CD14-positive monocyte (primary cell): ENCODE data around the gene DLK2. TPM values are rescaled to one million over a fixed set of nuclear protein-coding genes. Genes with fewer than 3 reads are reported as not detected.

Source experiments
- DNase-seq, 3 donors: peaks; one replicate each; pipeline ENCODE4 v3.0.0-alpha.2; 2011 to 2022
- H2AFZ ChIP-seq: 2 replicates; pipeline ENCODE4 v1.6.0; 2012; ENCODE audit warnings: mild to moderate bottlenecking, low read depth, low read length, inconsistent platforms; ENCODE audit not compliant: insufficient read depth, poor library complexity, severe bottlenecking
- H3K27ac ChIP-seq, 2 donors: 1 replicate in 1 of 2; 2 replicates in 1 of 2; pipeline ENCODE4 v1.5.1; 2012 to 2013; ENCODE audit warnings: low read length in 2 of 2, control low read depth in 1 of 2, inconsistent platforms in 1 of 2, low read depth in 1 of 2, mild to moderate bottlenecking in 1 of 2
- H3K27me3 ChIP-seq, 2 donors: one replicate each; pipeline versions ENCODE4 v1.6.0 to v1.6.1; 2011 to 2013; ENCODE audit warnings: low read length in 2 of 2; ENCODE audit not compliant: control insufficient read depth in 2 of 2, insufficient read depth in 2 of 2
- H3K36me3 ChIP-seq, 2 donors: replicated peaks in 1 of 2; 1 replicate in 1 of 2; 2 replicates in 1 of 2; pipeline versions ENCODE4 v1.5.1 to v1.6.1; 2012 to 2013; ENCODE audit warnings: low read length in 2 of 2, control low read depth in 1 of 2, inconsistent platforms in 1 of 2, mild to moderate bottlenecking in 1 of 2; ENCODE audit not compliant: insufficient read depth in 2 of 2, control insufficient read depth in 1 of 2
- H3K4me1 ChIP-seq, 2 donors: 1 replicate in 1 of 2; 2 replicates in 1 of 2; pipeline versions ENCODE4 v1.5.1 to v1.6.1; 2012 to 2013; ENCODE audit warnings: low read length in 2 of 2, control low read depth in 1 of 2, inconsistent platforms in 1 of 2, mild to moderate bottlenecking in 1 of 2, moderate library complexity in 1 of 2; ENCODE audit not compliant: insufficient read depth in 2 of 2, control insufficient read depth in 1 of 2
- H3K4me2 ChIP-seq: replicated peaks from 2 replicates; pipeline ENCODE3; 2012; ENCODE audit warnings: low read length, moderate library complexity, mild to moderate bottlenecking; ENCODE audit not compliant: poor library complexity, severe bottlenecking; ENCODE audit errors: extremely low read depth
- H3K4me3 ChIP-seq, 3 experiments: fragments of 200-600 bp in 1 of 3; sonication (generic) in 1 of 3; replicated peaks in 1 of 3; 1 replicate in 2 of 3; 2 replicates in 1 of 3; pipeline ENCODE4 v1.5.1; 2011 to 2013; ENCODE audit warnings: low read length in 3 of 3, mild to moderate bottlenecking in 3 of 3, control low read depth in 2 of 3, low read depth in 2 of 3, inconsistent platforms in 1 of 3, moderate library complexity in 1 of 3
- H3K79me2 ChIP-seq: 2 replicates; pipeline ENCODE4 v1.6.0; 2012; ENCODE audit warnings: mild to moderate bottlenecking, control low read depth, inconsistent platforms, low read length, moderate library complexity; ENCODE audit not compliant: insufficient read depth
- H3K9ac ChIP-seq: 2 replicates; pipeline ENCODE4 v1.6.0; 2017; ENCODE audit warnings: low read length, mild to moderate bottlenecking; ENCODE audit not compliant: insufficient read depth, poor library complexity, severe bottlenecking
- H3K9me3 ChIP-seq, 2 donors: replicated peaks in 1 of 2; 1 replicate in 1 of 2; 2 replicates in 1 of 2; pipeline versions ENCODE4 v1.5.1 to v1.6.1; 2012 to 2013; ENCODE audit warnings: low read length in 2 of 2, control low read depth in 1 of 2; ENCODE audit not compliant: control insufficient read depth in 1 of 2, insufficient read depth in 1 of 2
- H4K20me1 ChIP-seq: 2 replicates; pipeline ENCODE4 v1.6.0; 2012; ENCODE audit warnings: mild to moderate bottlenecking, low read length, control low read depth, moderate library complexity; ENCODE audit not compliant: insufficient read depth
- H3K27ac Mint-ChIP-seq, 7 donors: one replicate each; pipeline ENCODE4 v1.8.0; 2020; ENCODE audit warnings: mild to moderate bottlenecking in 7 of 7, mixed read lengths in 7 of 7, moderate library complexity in 6 of 7, inconsistent platforms in 2 of 7
- H3K27me3 Mint-ChIP-seq, 3 donors: one replicate each; pipeline ENCODE4 v1.8.0; 2021 to 2022; ENCODE audit warnings: low read depth in 3 of 3, mild to moderate bottlenecking in 3 of 3, mixed read lengths in 3 of 3, moderate library complexity in 3 of 3, inconsistent platforms in 1 of 3
- H3K36me3 Mint-ChIP-seq, 2 donors: one replicate each; pipeline ENCODE4 v1.8.0; 2020; ENCODE audit warnings: mixed read lengths in 2 of 2, inconsistent platforms in 1 of 2, mild to moderate bottlenecking in 1 of 2
- H3K4me1 Mint-ChIP-seq: one replicate; pipeline ENCODE4 v1.8.0; 2020; ENCODE audit warnings: mild to moderate bottlenecking, mixed read lengths
- H3K4me3 Mint-ChIP-seq, 2 donors: one replicate each; pipeline ENCODE4 v1.8.0; 2020; ENCODE audit warnings: mild to moderate bottlenecking in 2 of 2, mixed read lengths in 2 of 2, moderate library complexity in 1 of 2
- H3K9me3 Mint-ChIP-seq, 7 donors: one replicate each; pipeline ENCODE4 v1.8.0; 2020 to 2022; ENCODE audit warnings: mixed read lengths in 7 of 7, mild to moderate bottlenecking in 6 of 7, moderate library complexity in 6 of 7, inconsistent platforms in 2 of 7
- WGBS: methylation state at CpG from one replicate; pipeline ENCODE4 v1.1.5; 2013; ENCODE audit warnings: missing lambda C conversion rate; ENCODE audit not compliant: insufficient coverage; 5-methylcytosine and 5-hydroxymethylcytosine counted together
- intact Hi-C, 2 donors: fragments of 100-400 bp; cut with micrococcal nuclease; formaldehyde crosslinking; loops; one replicate each; pipeline versions ENCODE4 v1.15.0 to v1.15.1; 2023
- polyA plus RNA-seq, 3 donors: library from polyadenylated mRNA; depleted of rRNA in 1 of 3; unstranded in 2 of 3; stranded (reverse) in 1 of 3; fragments of 300-500 nt in 2 of 3; fragments of >200 nt in 1 of 3; fragmentation: Illumina TruSeq in 2 of 3; gene quantifications; 1 replicate in 2 of 3; 2 replicates in 1 of 3; pipeline ENCODE4 v1.2.3, GENCODE V29; 2012 to 2021
- TF ChIP-seq, protein P1 (sequence below): fragments of 200-600 bp; IDR thresholded peaks from one replicate; pipeline ENCODE4 v1.8.0; 2022; ENCODE audit warnings: antibody characterized with exemption, mild to moderate bottlenecking

DLK2 gene
- polyA plus RNA-seq, 3 donors: 0.08 TPM; not detected in 2

- Histone ChIP-seq H3K27ac (no peak overlapping the region), H3K36me3 (no peaks in the 10 kb centered on the region), H4K20me1 (no peaks in the 10 kb centered on the region), H3K4me2 (no peak overlapping the region), H3K9ac (no peak overlapping the region), H3K4me1 (no peaks in the 10 kb centered on the region), H3K79me2 (no peaks in the 10 kb centered on the region), H3K4me3 (no peak overlapping the region), H2AFZ (no peak overlapping the region), H3K9me3 (no peaks in the 10 kb centered on the region), H3K27me3 (peaks cover 4 to 20% of the 10 kb centered on the region in 2 donors)
- DNase-seq: no peak
- Mint-ChIP-seq H3K4me3 (peak overlapping the region in 1 of 2 donors; percentile 0), H3K27me3 (peaks cover 38 to 53% (median 39%) of the 10 kb centered on the region in 3 donors), H3K4me1 (no peaks in the 10 kb centered on the region), H3K36me3 (peaks cover 0 to 1% of the 10 kb centered on the region in 2 donors), H3K27ac (no peak overlapping the region), H3K9me3 (peaks cover 0 to 9% (median 2%) of the 10 kb centered on the region in 7 donors)
- WGBS: 95% methylated on average over 4 of the region's 5 CpGs
- TF ChIP-seq, protein P1, sequence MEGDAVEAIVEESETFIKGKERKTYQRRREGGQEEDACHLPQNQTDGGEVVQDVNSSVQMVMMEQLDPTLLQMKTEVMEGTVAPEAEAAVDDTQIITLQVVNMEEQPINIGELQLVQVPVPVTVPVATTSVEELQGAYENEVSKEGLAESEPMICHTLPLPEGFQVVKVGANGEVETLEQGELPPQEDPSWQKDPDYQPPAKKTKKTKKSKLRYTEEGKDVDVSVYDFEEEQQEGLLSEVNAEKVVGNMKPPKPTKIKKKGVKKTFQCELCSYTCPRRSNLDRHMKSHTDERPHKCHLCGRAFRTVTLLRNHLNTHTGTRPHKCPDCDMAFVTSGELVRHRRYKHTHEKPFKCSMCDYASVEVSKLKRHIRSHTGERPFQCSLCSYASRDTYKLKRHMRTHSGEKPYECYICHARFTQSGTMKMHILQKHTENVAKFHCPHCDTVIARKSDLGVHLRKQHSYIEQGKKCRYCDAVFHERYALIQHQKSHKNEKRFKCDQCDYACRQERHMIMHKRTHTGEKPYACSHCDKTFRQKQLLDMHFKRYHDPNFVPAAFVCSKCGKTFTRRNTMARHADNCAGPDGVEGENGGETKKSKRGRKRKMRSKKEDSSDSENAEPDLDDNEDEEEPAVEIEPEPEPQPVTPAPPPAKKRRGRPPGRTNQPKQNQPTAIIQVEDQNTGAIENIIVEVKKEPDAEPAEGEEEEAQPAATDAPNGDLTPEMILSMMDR: no peak
- intact Hi-C loops: no loop called here
Measured at GRCh38 chr6:43461936-43462335, 6.6 kb upstream of the DLK2 start.

DNA sequence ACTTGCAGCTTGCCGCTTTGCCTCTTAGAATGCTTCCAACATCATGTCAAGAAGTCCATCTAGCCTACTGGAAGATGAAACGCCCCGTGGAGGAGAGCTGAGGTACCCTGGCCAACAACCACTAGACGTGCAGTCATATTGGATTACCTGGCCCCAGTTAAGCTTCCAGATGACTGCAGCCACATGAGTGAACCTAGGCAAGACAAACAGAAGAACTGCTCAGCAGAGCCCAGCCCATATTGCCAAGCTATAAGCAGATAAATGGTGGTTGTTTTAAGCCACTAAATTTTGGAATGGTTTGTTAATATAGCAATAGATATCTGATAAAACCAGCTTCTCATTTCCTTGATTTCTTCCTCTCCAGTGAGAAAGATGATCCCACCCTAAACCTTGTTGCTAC lies 4.7 kb upstream of the DLK2 start:
- H3K4me1 Mint-ChIP-seq: peaks cover 7% of the 10 kb centered on the region
- Histone ChIP-seq H3K4me3 (no peak overlapping the region), H3K27me3 (peaks cover 17 to 35% of the 10 kb centered on the region in 2 donors), H3K4me1 (peaks cover 8 to 11% of the 10 kb centered on the region in 2 donors), H3K4me2 (no peak overlapping the region), H3K79me2 (no peaks in the 10 kb centered on the region), H3K9me3 (no peaks in the 10 kb centered on the region), H3K9ac (no peak overlapping the region), H4K20me1 (no peaks in the 10 kb centered on the region), H3K36me3 (no peaks in the 10 kb centered on the region), H2AFZ (no peak overlapping the region), H3K27ac (no peak overlapping the region)
- intact Hi-C loops: no loop called here
- 84% methylated on average over 3 of the region's 4 CpGs for WGBS
- H3K27ac Mint-ChIP-seq: no peak overlapping the region
- peaks cover 51 to 66% (median 54%) of the 10 kb centered on the region in 3 donors for H3K27me3 Mint-ChIP-seq
- peaks cover 0 to 9% of the 10 kb centered on the region in 2 donors for H3K36me3 Mint-ChIP-seq
- H3K9me3 Mint-ChIP-seq: peaks cover 0 to 23% (median 7%) of the 10 kb centered on the region in 7 donors
- no peak for DNase-seq
- H3K4me3 Mint-ChIP-seq: no peak overlapping the region
- TF ChIP-seq, protein P1: no peak
